ENCODE results near the gene IGFBP5.
A peak's percentile ranks its signal among the peaks of the same experiment; 100 is the strongest.

The IGFBP5 gene

DNA sequence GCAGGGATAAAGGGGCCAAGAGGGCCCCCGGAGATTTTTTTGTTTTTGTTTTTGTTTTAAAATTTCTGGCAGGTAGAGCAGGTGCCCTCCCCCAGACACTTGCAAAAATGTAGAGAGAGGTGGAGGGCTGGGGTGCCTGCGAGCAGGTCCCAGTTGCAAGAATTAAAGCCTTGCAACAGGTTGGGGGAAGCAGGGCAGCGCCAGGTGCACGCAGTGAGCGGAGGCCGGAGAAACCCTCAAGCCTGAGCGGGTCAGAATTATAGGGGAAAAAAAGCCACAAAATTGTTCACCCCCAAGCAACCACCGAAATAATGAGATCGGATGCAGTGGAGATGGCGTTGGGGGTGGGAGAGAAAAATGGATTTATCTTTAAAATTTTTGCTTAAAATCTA, 527 bp downstream of the IGFBP5 start:
- H3K9me3 ChIP-seq (ENCODE audit: insufficient read depth, low read depth, low read length), result no peaks in the 10 kb centered on the region
- H3K36me3 ChIP-seq (ENCODE audit: insufficient read depth, low read depth, low read length), result no peaks in the 10 kb centered on the region
- H3K27ac ChIP-seq (ENCODE audit: low read length), result no peak overlapping the region
- H3K4me3 ChIP-seq (ENCODE audit: low read length), result peak overlapping the region; percentile 82
- peaks cover 22% of the 10 kb centered on the region for H3K4me1 ChIP-seq (ENCODE audit: insufficient read depth, low read length)
- H3K27me3 ChIP-seq (ENCODE audit: insufficient read depth, low read length), result peaks cover 50% of the 10 kb centered on the region
- H3K9ac ChIP-seq (ENCODE audit: low read depth, low read length), result peak overlapping the region; percentile 55; the same call in 1 of the 2 replicates

DNA sequence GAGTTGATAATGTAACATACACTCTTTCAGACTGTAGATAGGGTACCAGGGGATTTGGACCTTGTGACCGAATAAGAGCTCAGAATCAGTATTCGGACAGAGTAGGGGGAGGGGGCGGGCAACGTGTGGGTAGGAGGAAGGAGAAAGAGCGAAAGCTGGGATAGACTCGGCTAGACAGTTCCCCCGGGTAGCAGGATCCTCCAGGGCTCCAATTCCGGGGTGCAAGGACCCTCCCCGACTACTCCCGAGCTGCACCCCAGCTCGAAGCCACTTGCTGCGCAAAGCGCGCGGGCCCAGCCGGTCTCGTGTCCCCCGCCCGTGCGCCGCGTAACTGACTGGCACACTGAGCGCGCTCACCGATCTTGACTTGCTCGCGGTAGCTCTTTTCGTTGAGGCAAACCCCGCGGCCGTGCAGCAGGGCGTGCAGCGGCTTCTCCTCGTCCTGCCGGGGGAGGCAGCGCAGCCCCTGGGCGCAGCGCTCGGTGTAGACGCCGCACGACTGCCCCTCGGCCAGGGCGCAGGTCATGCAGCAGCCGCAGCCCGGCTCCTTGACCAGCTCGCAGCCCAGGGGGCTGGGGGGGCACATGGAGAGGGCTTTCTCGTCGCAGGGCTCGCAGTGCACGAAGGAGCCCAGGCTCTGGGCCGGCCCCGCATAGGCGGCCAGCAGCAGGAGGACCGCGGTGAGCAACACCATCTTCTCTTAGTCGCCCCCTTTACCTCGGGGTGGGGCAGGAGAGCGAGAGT, 1.1 kb downstream of the IGFBP5 start:
- Histone ChIP-seq H3K27ac (ENCODE audit: low read length) (no peak overlapping the region), H3K4me1 (ENCODE audit: insufficient read depth, low read length) (peaks cover 22% of the 10 kb centered on the region), H3K27me3 (ENCODE audit: insufficient read depth, low read length) (peaks cover 56% of the 10 kb centered on the region), H3K4me3 (ENCODE audit: low read length) (peak overlapping the region; percentile 82), H3K36me3 (ENCODE audit: insufficient read depth, low read depth, low read length) (no peaks in the 10 kb centered on the region), H3K9me3 (ENCODE audit: insufficient read depth, low read depth, low read length) (no peaks in the 10 kb centered on the region), H3K9ac (ENCODE audit: low read depth, low read length) (peak overlapping the region; percentile 55; the same call in 1 of the 2 replicates)

DNA sequence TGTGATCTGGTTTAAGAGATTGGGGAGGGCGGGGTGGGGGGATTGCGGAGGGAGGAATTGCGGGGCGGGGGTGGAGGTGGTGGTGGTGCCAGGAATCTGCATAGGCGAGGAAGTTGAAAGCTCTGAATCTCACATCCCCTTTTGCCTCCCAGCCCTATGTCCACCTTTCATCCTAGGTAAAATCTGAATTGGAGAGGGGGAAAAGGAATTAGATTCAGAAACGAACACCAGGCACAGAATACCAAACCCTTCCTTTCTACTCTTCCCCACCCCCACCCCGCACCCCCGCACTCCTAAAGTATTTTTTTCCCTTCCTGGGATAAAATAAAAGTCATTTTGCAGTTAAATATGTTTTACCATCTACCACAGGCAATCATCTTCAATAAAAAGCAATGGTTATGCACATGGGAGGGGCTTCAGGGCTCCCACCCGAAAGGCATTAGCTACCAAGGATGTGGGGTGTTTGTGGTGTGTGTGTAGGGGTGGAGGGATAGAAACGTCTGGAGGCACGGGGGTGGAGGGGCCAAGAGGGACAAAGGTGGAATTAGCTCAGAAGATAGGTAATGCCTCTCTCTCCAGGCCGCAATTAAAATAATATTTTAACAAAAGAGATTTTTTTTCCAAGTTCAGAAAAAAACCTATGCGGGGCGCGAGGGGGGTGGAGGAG, 1.8 kb downstream of the IGFBP5 start:
- H3K4me1 ChIP-seq (ENCODE audit: insufficient read depth, low read length), result peaks cover 22% of the 10 kb centered on the region
- H3K9me3 ChIP-seq (ENCODE audit: insufficient read depth, low read depth, low read length), result no peaks in the 10 kb centered on the region
- peak overlapping the region; percentile 82 for H3K4me3 ChIP-seq (ENCODE audit: low read length)
- H3K27me3 ChIP-seq (ENCODE audit: insufficient read depth, low read length), result peaks cover 59% of the 10 kb centered on the region
- H3K36me3 ChIP-seq (ENCODE audit: insufficient read depth, low read depth, low read length), result no peaks in the 10 kb centered on the region
- peak overlapping the region; percentile 26; the same call in 1 of the 2 replicates for H3K9ac ChIP-seq (ENCODE audit: low read depth, low read length)
- no peak overlapping the region for H3K27ac ChIP-seq (ENCODE audit: low read length)

DNA sequence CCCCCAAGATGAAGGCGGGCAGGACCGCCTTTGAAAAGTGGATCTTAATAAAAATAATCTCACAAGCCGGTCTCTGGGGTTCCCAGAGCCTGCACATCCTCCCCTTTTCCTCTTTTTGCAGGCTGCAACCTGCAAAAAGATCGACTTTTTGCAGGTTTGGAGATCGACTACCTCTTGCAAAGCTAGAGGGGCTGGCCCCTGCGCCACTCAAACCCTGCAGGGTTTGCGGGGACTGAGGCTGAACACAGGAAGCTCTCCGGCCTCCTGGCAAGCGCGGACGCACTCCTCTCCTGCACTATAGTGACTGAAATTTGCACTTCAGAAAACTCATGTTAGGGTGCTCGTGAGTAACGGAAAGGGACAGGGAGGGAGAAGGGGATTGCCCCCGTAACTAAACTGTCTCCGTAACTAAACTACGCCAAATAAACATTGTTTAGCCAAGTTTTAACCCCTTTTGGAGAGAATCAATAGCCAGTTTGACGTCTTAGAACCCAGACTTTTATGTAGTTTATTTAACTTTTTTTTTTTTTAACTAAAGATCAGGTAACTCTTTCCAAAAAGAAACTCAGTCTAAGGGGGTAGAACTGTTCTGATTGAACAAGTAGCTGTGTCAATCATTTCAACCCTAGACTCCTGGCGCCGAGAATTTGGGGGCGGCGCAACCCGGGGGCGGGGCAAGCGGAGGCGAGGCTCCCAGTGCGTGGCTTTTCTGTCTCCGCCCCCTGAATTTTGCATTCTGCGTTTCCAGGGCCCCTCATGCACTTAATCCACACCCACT, 2.5 kb downstream of the IGFBP5 start:
- peak overlapping the region; percentile 58; the same call in 1 of the 2 replicates for H3K9ac ChIP-seq (ENCODE audit: low read depth, low read length)
- peaks cover 59% of the 10 kb centered on the region for H3K27me3 ChIP-seq (ENCODE audit: insufficient read depth, low read length)
- no peak overlapping the region for H3K27ac ChIP-seq (ENCODE audit: low read length)
- H3K36me3 ChIP-seq (ENCODE audit: insufficient read depth, low read depth, low read length), result no peaks in the 10 kb centered on the region
- peaks cover 22% of the 10 kb centered on the region for H3K4me1 ChIP-seq (ENCODE audit: insufficient read depth, low read length)
- peak overlapping the region; percentile 82 for H3K4me3 ChIP-seq (ENCODE audit: low read length)
- no peaks in the 10 kb centered on the region for H3K9me3 ChIP-seq (ENCODE audit: insufficient read depth, low read depth, low read length)

DNA sequence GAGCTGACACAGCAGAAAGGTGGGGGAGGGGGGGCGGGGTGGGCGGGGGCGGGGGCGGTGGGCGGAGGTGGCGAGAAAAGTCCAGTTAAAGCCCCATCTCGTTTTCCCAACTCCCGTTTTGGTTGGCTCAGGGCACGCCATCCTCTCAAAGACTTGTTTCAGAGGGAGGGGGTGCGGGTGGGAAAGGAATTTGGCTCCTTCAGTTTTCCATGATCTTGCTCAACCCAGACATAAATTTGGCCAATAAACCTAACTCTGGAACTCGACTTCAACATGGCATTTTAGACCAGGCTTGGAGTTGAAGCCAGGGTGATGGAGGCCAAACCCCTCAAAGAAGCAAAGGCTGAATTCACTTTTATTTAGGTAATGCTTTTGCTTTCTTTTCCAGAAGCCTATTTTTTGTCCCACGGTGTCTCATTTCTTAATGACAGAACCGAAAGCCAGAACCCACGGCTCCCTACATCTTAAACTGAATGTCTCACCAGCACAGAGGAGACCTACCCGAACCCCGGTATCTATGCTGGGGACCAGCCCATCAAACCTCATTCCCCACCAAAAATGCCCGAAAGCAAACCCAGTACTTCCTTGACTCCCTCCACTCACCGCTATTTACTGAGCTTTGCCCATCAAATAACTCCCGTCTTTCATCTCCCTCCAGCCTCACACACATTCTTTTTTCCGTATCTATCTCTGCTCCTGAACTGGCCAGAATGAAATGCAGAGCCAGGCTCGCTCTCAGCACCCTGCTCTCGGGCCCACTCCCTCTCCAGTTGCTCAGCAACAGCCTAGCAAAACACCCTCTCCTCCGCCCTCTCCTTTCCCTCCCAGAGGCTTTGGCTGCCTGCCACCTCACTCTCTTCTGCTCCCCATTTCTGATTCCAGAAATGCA, 4.3 kb downstream of the IGFBP5 start:
- H3K4me3 ChIP-seq (ENCODE audit: low read length), result peak overlapping the region; percentile 51

DNA sequence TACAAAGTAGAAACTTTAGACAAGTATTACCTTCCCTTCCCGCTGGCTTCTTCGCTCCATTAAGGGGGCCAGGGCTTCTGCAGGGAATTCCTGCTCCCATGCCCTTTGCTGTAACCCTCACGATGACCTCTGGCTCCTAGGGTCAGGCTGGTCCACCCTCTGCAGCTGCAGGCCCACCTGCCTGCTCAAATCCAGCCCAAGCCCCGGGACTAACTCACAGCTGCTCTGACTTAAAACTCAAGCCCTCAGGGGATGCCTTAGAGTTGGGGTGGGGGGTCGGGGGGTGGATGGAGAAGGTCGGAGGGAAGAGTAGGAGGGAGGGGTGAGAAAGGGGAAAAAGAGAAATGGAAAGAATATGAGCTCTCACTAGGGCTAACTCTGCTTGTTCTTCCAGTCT, 4.9 kb downstream of the IGFBP5 start:
- Histone ChIP-seq H3K4me1 (ENCODE audit: insufficient read depth, low read length) (peaks cover 15% of the 10 kb centered on the region; the same call in 1 of the 2 replicates), H3K36me3 (ENCODE audit: insufficient read depth, low read depth, low read length) (no peaks in the 10 kb centered on the region), H3K27ac (ENCODE audit: low read length) (no peak overlapping the region), H3K27me3 (ENCODE audit: insufficient read depth, low read length) (peaks cover 48% of the 10 kb centered on the region), H3K9ac (ENCODE audit: low read depth, low read length) (no peak overlapping the region), H3K4me3 (ENCODE audit: low read length) (no peak overlapping the region), H3K9me3 (ENCODE audit: insufficient read depth, low read depth, low read length) (no peaks in the 10 kb centered on the region)

More for the DNA sequence above, 4.3 kb downstream of the IGFBP5 start:
- Histone ChIP-seq H3K36me3 (ENCODE audit: insufficient read depth, low read depth, low read length) (no peaks in the 10 kb centered on the region), H3K9me3 (ENCODE audit: insufficient read depth, low read depth, low read length) (no peaks in the 10 kb centered on the region), H3K27me3 (ENCODE audit: insufficient read depth, low read length) (peaks cover 54% of the 10 kb centered on the region), H3K9ac (ENCODE audit: low read depth, low read length) (no peak overlapping the region), H3K27ac (ENCODE audit: low read length) (no peak overlapping the region), H3K4me1 (ENCODE audit: insufficient read depth, low read length) (peaks cover 18% of the 10 kb centered on the region)

DNA sequence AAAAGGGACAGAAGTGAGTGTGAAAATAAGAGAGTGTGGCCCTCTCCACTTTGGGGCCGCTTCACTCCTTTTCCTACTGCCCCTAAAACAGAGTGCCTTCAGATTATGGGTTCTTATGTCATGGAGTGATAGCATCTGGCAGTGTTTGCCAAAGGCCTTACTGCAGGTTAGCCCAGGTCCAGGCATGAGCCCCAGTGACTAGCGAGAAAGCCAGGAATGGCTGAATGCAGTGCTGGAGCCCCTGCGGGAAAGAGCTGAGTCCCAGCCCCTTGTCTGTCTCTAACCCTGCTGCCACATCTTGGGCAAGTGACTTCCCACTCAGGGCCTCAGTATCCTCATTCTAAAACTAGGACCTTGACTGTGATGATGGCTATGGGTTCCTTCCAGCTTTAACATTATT, 6.0 kb downstream of the IGFBP5 start:
- Histone ChIP-seq H3K36me3 (ENCODE audit: insufficient read depth, low read depth, low read length) (no peaks in the 10 kb centered on the region), H3K4me3 (ENCODE audit: low read length) (no peak overlapping the region), H3K27ac (ENCODE audit: low read length) (no peak overlapping the region), H3K27me3 (ENCODE audit: insufficient read depth, low read length) (peaks cover 37% of the 10 kb centered on the region), H3K9me3 (ENCODE audit: insufficient read depth, low read depth, low read length) (no peaks in the 10 kb centered on the region), H3K9ac (ENCODE audit: low read depth, low read length) (no peak overlapping the region), H3K4me1 (ENCODE audit: insufficient read depth, low read length) (peaks cover 10% of the 10 kb centered on the region; the same call in 1 of the 2 replicates)

DNA sequence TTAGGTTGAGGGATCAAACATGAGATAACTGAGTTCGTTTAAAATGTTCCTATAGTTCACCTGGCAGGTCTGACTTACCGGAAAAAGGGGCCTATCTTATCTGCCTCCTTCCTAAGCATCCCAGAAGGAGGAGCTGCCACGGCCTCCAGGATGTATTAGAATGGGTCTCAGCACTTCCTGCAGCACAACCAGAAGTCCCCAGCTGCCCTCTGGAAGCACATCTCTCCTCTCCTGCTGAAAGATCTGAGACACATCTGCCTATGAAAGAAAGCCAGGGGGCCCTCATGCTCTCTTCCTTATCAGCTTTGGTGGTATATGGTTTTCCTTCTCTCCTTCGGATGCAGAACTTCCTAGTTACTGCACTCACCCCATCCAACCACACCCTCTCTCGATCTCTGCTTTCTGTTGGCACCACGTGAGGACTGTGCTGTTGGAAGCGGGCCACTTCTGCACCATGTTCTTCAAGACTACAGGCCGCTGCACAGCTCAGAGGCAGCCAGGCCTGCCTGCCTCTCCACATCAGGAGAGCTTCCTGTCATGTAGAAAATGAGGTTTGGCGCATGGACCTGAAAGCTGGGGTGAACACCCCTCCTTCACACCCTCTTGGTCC, 6.5 kb downstream of the IGFBP5 start:
- H3K36me3 ChIP-seq (ENCODE audit: insufficient read depth, low read depth, low read length), result no peaks in the 10 kb centered on the region
- H3K4me1 ChIP-seq (ENCODE audit: insufficient read depth, low read length), result peaks cover 10% of the 10 kb centered on the region; the same call in 1 of the 2 replicates
- peaks cover 31% of the 10 kb centered on the region for H3K27me3 ChIP-seq (ENCODE audit: insufficient read depth, low read length)
- no peaks in the 10 kb centered on the region for H3K9me3 ChIP-seq (ENCODE audit: insufficient read depth, low read depth, low read length)
- no peak overlapping the region for H3K27ac ChIP-seq (ENCODE audit: low read length)
- no peak overlapping the region for H3K9ac ChIP-seq (ENCODE audit: low read depth, low read length)
- H3K4me3 ChIP-seq (ENCODE audit: low read length), result no peak overlapping the region

DNA sequence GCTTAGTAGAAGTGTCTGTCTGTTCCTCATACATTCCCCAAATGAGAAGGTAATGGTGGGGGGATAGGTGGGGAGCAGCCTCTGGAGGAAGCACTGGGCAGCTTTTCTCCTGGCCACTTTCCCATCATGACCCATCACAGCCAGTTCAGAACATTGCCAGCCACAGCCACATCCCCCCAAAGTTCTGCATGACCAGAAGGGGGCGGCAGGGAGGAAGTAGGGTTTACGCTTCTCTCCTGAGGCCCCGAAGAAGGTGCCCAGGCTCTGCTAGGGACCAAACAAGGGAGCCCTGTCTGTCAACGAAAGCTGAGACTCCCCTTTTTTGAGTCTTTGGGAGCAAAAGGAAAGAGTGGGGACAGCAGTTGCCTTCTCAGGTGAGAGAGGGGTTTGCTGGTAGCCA, 7.7 kb downstream of the IGFBP5 start:
- no peak overlapping the region for H3K9ac ChIP-seq (ENCODE audit: low read depth, low read length)
- no peaks in the 10 kb centered on the region for H3K9me3 ChIP-seq (ENCODE audit: insufficient read depth, low read depth, low read length)
- peaks cover 24% of the 10 kb centered on the region for H3K27me3 ChIP-seq (ENCODE audit: insufficient read depth, low read length)
- no peaks in the 10 kb centered on the region for H3K36me3 ChIP-seq (ENCODE audit: insufficient read depth, low read depth, low read length)
- no peak overlapping the region for H3K4me3 ChIP-seq (ENCODE audit: low read length)
- H3K27ac ChIP-seq (ENCODE audit: low read length), result no peak overlapping the region
- H3K4me1 ChIP-seq (ENCODE audit: insufficient read depth, low read length), result peaks cover 10% of the 10 kb centered on the region; the same call in 1 of the 2 replicates

DNA sequence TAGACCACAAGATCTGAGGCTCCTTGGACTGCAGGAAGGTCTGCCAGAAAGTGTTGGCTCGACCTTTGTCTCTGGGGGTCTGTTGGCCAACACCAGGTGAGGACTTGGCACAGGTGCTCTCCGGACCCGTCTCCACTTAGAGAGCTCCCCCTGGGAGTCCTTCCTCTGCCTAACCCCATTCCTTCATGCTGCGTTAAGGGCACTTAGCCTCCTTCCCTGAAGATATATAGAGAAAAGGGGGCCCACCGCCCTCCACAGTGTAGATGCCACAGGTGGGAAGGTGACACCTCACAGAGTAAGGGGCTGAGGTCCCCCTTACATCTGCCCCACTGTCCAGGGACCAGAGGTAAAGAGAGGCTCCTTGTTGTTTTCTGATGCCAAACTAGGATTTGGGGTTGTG, 8.2 kb downstream of the IGFBP5 start:
- H3K36me3 ChIP-seq (ENCODE audit: insufficient read depth, low read depth, low read length), result no peaks in the 10 kb centered on the region
- H3K9me3 ChIP-seq (ENCODE audit: insufficient read depth, low read depth, low read length), result no peaks in the 10 kb centered on the region
- peaks cover 22% of the 10 kb centered on the region for H3K27me3 ChIP-seq (ENCODE audit: insufficient read depth, low read length)
- peaks cover 13% of the 10 kb centered on the region; the same call in 1 of the 2 replicates for H3K4me1 ChIP-seq (ENCODE audit: insufficient read depth, low read length)
- no peak overlapping the region for H3K4me3 ChIP-seq (ENCODE audit: low read length)
- H3K9ac ChIP-seq (ENCODE audit: low read depth, low read length), result no peak overlapping the region
- no peak overlapping the region for H3K27ac ChIP-seq (ENCODE audit: low read length)

Measured in iPS-20b (cell line).